ENCODE measurements around the gene ZIC2.
A peak's percentile ranks its signal among the peaks of the same experiment; 100 is the strongest.
"Not testable (repeated sequence)": the region's sequence is repeated elsewhere in the genome, so short reads cannot be mapped to it uniquely, and the experiment has no call there.

ZIC2 gene

DNA sequence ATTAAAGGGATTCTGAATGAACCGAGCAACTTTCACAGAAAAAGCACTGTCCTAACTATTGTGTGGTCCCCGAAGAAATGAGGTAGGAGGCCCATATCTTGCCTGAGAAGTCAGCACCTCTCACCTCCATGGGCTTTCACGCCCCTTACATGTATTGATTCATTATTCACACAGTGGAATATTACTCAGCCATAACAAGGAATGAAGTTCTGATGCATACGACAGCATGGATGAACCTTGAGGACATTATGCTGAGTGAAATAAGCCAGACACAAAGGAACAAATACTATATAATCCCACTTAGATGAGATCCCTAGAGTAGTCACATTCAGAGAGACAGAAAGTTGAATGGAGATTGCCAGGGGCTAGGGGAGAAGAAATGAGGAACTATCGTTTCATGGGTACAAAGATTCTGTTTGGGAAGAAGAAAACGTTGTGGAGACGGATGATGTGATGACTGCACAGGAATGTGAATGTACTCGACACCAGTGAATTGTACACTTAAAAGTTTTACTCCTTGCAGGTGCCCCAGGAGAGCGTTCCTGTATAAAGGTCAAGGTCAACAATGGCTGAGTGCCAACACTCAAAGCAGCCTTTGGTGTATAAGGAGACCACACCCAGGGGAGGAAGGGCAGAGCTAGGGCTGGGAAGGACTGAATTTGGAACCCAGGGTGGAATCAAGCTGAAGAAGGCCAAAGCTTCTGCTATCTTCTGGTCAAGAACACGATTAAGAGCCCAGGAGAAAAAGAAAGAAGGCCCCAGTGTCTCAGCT, 32.5 kb upstream of the ZIC2 start:
- H3K36me3 ChIP-seq (ENCODE audit: control insufficient read depth in 2 of 2, insufficient read depth in 2 of 2, low read length in 2 of 2), result no peaks in the 10 kb centered on the region
- no peak overlapping the region for H3K9ac ChIP-seq (ENCODE audit: low read depth in 1 of 2, low read length in 2 of 2)
- peaks cover 23 to 46% of the 10 kb centered on the region in 2 donors for H3K27me3 ChIP-seq (ENCODE audit: control insufficient read depth in 2 of 2, insufficient read depth in 2 of 2, low read length in 2 of 2)
- no peaks in the 10 kb centered on the region for H3K9me3 ChIP-seq (ENCODE audit: control insufficient read depth in 2 of 2, low read length in 2 of 2)
- H3K27ac ChIP-seq (ENCODE audit: low read depth in 2 of 2, low read length in 2 of 2), result no peak overlapping the region
- peaks cover 3 to 5% of the 10 kb centered on the region in 2 donors for H3K4me1 ChIP-seq (ENCODE audit: control insufficient read depth in 2 of 2, insufficient read depth in 2 of 2, low read length in 2 of 2)
- H3K4me3 ChIP-seq (ENCODE audit: low read length in 2 of 2), result no peak overlapping the region

DNA sequence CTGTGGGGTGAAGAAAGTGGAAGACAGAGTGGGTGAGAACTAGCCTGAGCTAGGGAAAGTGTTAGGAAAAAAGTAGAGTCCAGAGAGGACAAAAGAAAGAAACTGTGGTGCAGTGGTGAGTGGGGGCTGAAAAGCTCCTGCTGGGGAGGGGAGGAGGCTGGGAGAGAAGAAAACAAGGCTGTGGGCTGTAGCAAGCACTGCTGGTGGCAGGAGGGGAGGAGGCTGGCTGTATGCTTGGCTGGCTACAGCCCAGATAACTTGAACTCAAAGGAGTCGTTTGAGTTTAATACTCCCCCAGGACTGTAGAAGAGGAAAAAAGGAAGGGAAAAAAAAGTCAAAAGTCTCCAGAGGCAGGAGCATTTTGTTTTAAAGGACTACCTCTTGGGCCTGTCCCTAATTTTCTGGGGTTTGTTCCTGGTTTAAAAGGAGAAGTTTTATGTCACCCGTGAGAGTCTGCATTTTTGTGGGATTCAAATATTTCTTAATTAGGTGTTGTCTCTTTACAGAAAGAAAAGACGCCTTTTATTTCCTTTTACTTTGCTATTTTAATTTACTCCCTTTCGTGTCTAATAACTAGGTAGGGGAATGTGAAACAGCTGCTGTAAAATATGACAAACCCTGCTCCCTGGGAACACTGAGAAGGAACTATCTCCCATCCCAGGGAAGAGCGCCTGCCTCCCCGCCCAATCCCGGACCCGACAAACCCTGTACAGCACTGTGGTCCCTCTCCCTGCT, 31.7 kb upstream of the ZIC2 start:
- peaks cover 3 to 5% of the 10 kb centered on the region in 2 donors for H3K4me1 ChIP-seq (ENCODE audit: control insufficient read depth in 2 of 2, insufficient read depth in 2 of 2, low read length in 2 of 2)
- no peaks in the 10 kb centered on the region for H3K9me3 ChIP-seq (ENCODE audit: control insufficient read depth in 2 of 2, low read length in 2 of 2)
- no peak overlapping the region for H3K27ac ChIP-seq (ENCODE audit: low read depth in 2 of 2, low read length in 2 of 2)
- H3K27me3 ChIP-seq (ENCODE audit: control insufficient read depth in 2 of 2, insufficient read depth in 2 of 2, low read length in 2 of 2), result peaks cover 28 to 53% of the 10 kb centered on the region in 2 donors
- H3K9ac ChIP-seq (ENCODE audit: low read depth in 1 of 2, low read length in 2 of 2), result no peak overlapping the region
- no peaks in the 10 kb centered on the region for H3K36me3 ChIP-seq (ENCODE audit: control insufficient read depth in 2 of 2, insufficient read depth in 2 of 2, low read length in 2 of 2)
- no peak overlapping the region for H3K4me3 ChIP-seq (ENCODE audit: low read length in 2 of 2)

DNA sequence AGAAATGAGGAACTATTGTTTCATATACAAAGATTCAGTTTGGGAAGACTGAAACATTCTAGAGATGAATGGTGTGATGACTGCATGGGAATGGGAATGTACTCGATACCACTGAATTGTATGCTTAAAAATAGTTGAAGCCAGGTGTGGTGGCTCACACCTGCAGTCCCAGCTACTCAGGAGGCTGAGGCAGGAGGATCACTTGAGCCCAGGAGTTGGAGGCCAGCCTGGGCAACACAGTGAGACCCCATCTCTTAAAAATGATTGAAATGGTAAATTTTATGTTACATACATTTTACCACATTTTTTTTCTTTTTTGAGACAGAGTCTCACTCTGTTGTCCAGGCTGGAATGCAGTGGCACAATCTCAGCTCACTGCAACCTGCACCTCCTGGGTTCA, 29.9 kb upstream of the ZIC2 start:
- not testable (repeated sequence) for H3K4me3 ChIP-seq (ENCODE audit: low read length in 2 of 2); H3K27ac ChIP-seq (ENCODE audit: low read depth in 2 of 2, low read length in 2 of 2); H3K9me3 ChIP-seq (ENCODE audit: control insufficient read depth in 2 of 2, low read length in 2 of 2); H3K36me3 ChIP-seq (ENCODE audit: control insufficient read depth in 2 of 2, insufficient read depth in 2 of 2, low read length in 2 of 2); H3K9ac ChIP-seq (ENCODE audit: low read depth in 1 of 2, low read length in 2 of 2)
- H3K4me1 ChIP-seq (ENCODE audit: control insufficient read depth in 2 of 2, insufficient read depth in 2 of 2, low read length in 2 of 2), result peaks cover 11 to 13% of the 10 kb centered on the region in 2 donors
- H3K27me3 ChIP-seq (ENCODE audit: control insufficient read depth in 2 of 2, insufficient read depth in 2 of 2, low read length in 2 of 2), result peaks cover 47 to 71% of the 10 kb centered on the region in 2 donors

DNA sequence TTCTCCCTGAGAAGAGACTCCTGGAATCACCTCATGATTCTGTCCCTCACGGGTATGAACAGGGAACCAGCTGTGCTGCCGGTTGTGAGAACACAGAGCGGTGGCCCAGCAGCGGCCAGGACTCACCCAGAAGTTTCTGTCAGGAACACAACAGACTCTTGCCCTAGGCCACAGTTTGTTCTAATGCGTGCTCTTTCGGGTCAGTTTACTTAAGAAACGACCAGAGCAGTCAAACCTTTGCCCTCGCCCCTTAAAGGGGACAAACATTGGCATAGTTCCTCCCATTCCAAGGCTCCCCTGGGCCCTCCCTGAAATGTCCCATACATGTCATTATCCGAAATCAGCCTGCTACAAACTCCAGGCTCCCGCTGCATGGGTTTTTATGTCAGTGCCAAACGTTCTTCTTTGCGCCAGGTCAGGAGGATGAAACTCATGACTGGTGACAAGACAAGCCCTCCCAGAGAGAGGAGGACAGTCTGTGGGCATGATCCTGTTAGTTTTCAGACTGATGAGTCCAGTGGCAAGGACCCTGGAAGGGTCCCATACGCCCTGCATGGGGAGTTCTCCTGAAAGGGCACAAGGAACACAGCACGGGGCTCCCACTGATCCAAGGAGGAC, 28.3 kb upstream of the ZIC2 start:
- Histone ChIP-seq H3K9ac (ENCODE audit: low read depth in 1 of 2, low read length in 2 of 2) (no peak overlapping the region), H3K27me3 (ENCODE audit: control insufficient read depth in 2 of 2, insufficient read depth in 2 of 2, low read length in 2 of 2) (peaks cover 61 to 77% of the 10 kb centered on the region in 2 donors), H3K9me3 (ENCODE audit: control insufficient read depth in 2 of 2, low read length in 2 of 2) (no peaks in the 10 kb centered on the region), H3K36me3 (ENCODE audit: control insufficient read depth in 2 of 2, insufficient read depth in 2 of 2, low read length in 2 of 2) (no peaks in the 10 kb centered on the region), H3K4me1 (ENCODE audit: control insufficient read depth in 2 of 2, insufficient read depth in 2 of 2, low read length in 2 of 2) (peaks cover 11 to 17% of the 10 kb centered on the region in 2 donors), H3K27ac (ENCODE audit: low read depth in 2 of 2, low read length in 2 of 2) (no peak overlapping the region), H3K4me3 (ENCODE audit: low read length in 2 of 2) (no peak overlapping the region)

DNA sequence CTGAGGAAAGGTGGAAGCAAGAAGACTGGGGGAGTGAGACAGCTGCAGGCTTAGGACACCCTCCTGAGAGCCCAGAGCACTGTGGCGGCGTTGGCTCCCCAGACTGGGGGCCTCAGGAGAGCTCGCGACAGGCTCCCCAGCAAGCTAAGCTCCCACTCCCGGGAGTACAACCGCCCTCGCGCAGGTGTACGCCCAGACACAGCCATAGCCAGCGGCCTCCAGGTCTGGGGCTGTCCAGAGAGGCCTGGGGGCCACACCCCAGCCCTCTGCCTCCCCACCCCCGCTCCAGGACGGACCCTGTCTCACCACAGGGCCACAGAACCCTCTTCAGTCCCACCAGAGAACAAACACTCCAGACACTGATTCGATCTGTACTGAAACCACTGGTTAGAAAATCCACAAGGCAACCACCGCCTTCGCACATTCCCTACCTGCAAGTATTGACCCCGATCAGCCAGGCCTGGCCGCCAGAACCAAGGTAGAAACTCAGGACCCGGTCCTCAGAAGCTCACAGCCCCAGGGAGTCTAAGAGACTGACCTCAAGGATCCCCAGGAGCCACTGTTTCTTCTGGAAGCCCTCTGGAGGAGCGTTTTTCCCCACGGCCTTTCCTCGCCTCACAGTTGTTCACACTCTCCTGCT, 26.4 kb upstream of the ZIC2 start:
- Histone ChIP-seq H3K9me3 (ENCODE audit: control insufficient read depth in 2 of 2, low read length in 2 of 2) (no peaks in the 10 kb centered on the region), H3K27me3 (ENCODE audit: control insufficient read depth in 2 of 2, insufficient read depth in 2 of 2, low read length in 2 of 2) (peaks cover 73 to 89% of the 10 kb centered on the region in 2 donors), H3K9ac (ENCODE audit: low read depth in 1 of 2, low read length in 2 of 2) (no peak overlapping the region), H3K4me1 (ENCODE audit: control insufficient read depth in 2 of 2, insufficient read depth in 2 of 2, low read length in 2 of 2) (peaks cover 7 to 17% of the 10 kb centered on the region in 2 donors), H3K27ac (ENCODE audit: low read depth in 2 of 2, low read length in 2 of 2) (no peak overlapping the region), H3K36me3 (ENCODE audit: control insufficient read depth in 2 of 2, insufficient read depth in 2 of 2, low read length in 2 of 2) (no peaks in the 10 kb centered on the region), H3K4me3 (ENCODE audit: low read length in 2 of 2) (no peak overlapping the region)

DNA sequence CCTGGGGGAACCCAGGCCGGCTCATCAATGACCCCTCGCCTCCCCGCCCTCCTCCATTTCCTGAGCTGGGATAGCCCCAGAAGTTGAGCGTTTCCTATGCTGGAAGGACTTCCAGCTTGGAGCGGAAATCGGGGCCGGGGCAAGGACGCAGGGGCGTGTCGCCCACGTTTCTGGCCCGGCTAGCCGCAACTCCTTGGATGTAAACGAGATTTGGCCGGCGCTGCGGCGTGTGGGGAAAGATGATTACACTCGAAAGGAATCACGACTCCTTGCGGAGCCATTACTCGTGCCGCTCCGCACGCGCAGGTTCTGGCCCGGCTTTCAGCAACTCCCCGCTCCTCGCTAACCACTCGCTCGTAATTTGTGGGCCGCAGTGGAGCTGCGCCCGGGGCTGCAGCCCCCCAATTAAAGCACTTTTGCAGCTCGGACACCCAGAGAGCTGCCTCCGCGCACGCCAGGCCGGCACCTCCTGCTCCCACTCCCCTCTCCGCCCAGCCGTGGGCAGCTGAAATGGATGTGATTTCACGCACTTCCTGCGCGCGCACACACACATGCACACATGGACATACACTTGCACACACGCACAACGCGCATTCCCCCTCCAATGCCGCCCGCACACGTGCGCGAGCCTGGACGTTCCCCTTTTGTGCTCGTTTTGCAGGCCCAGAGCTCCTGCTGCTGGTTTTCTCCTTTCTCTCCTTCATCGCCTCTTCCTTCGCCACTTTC, 25.7 kb upstream of the ZIC2 start:
- H3K9ac ChIP-seq (ENCODE audit: low read depth in 1 of 2, low read length in 2 of 2), result no peak overlapping the region

DNA sequence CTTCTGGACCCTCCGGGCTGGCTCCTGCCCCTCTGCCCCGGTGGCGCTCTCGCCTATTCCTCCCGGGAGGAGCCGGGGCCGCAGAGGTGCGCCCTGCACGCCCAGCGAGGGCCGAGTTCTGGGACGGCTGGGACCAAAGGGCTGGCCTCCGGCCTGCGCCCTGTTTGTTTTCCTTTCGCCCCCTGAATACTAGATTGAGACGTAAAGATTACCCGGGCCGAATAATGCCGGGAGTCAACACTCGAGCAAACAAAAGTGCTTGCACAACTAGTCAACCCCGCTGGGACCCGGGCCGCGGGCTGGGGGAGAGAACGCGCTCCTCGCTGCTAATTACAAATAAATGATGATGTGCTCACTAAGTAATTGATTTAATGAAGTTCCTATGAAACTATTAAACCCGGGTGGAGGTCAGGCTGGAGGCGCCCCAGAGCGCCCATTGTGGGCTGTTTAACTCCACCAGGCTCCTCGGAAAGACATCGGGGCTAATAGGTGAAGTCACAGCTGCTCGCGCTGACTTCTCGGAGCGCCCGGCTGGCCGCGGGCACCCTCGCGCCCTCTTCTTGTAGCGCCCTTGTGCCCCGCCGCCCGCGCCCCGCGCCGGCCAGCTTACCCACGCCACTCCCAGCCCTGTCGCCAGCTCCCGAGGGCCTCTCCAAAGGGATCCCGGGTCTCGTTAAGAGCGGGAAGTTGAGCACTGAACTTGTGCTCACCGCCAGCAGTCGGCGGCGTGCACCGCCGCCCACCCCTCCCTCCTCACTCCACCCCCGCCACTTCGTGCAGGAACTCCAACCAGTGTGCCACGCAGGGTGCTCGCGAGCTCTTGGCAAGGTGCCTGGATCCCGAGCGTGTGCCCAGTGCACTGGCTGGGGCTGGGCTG, 24.9 kb upstream of the ZIC2 start:
- peaks cover 7 to 17% of the 10 kb centered on the region in 2 donors for H3K4me1 ChIP-seq (ENCODE audit: control insufficient read depth in 2 of 2, insufficient read depth in 2 of 2, low read length in 2 of 2)
- no peaks in the 10 kb centered on the region for H3K36me3 ChIP-seq (ENCODE audit: control insufficient read depth in 2 of 2, insufficient read depth in 2 of 2, low read length in 2 of 2)
- no peak overlapping the region for H3K27ac ChIP-seq (ENCODE audit: low read depth in 2 of 2, low read length in 2 of 2)
- no peaks in the 10 kb centered on the region for H3K9me3 ChIP-seq (ENCODE audit: control insufficient read depth in 2 of 2, low read length in 2 of 2)
- no peak overlapping the region for H3K4me3 ChIP-seq (ENCODE audit: low read length in 2 of 2)
- H3K9ac ChIP-seq (ENCODE audit: low read depth in 1 of 2, low read length in 2 of 2), result no peak overlapping the region
- H3K27me3 ChIP-seq (ENCODE audit: control insufficient read depth in 2 of 2, insufficient read depth in 2 of 2, low read length in 2 of 2), result peaks cover 80 to 86% of the 10 kb centered on the region in 2 donors

More for the DNA sequence above, 25.7 kb upstream of the ZIC2 start:
- H3K4me1 ChIP-seq (ENCODE audit: control insufficient read depth in 2 of 2, insufficient read depth in 2 of 2, low read length in 2 of 2), result peaks cover 7 to 17% of the 10 kb centered on the region in 2 donors
- no peaks in the 10 kb centered on the region for H3K36me3 ChIP-seq (ENCODE audit: control insufficient read depth in 2 of 2, insufficient read depth in 2 of 2, low read length in 2 of 2)
- peaks cover 76 to 86% of the 10 kb centered on the region in 2 donors for H3K27me3 ChIP-seq (ENCODE audit: control insufficient read depth in 2 of 2, insufficient read depth in 2 of 2, low read length in 2 of 2)
- no peaks in the 10 kb centered on the region for H3K9me3 ChIP-seq (ENCODE audit: control insufficient read depth in 2 of 2, low read length in 2 of 2)
- no peak overlapping the region for H3K27ac ChIP-seq (ENCODE audit: low read depth in 2 of 2, low read length in 2 of 2)
- H3K4me3 ChIP-seq (ENCODE audit: low read length in 2 of 2), result peak overlapping the region; percentile 6 to 22

DNA sequence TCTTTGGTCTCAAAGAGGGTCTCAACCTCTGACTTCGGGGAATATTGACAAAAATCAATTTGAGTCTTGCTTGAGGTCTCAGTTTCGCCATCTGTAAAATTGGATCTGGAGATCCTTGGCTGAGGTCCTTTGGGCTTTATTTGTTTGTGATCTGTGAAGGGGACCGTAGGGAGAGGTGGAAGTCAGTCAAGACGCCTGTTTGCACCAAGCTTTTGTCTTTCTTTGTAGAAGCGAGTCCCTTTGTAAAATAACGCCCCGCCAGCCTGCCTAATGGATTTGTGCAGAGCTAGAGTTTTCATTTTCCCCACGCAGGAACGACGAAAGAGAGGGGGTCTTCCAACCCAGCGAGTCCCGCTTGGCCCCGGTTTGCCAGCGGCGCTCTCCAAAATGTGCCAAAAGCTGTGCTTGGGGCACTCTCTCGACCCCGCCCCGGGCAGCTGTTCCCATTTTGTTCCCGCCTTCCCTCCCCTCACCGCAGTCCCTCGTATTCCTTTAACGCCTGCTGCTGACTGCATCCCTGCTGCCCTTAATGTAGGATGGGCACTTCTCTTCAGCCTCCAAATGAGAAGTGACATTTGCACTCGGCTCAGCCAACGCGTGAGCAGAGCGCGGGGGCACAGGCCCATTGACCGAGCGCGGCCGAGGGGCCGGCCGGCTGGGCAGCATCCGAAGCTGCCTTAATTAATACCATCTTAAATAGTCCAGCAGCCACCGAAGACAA, 23.0 kb upstream of the ZIC2 start:
- Histone ChIP-seq H3K4me1 (ENCODE audit: control insufficient read depth in 2 of 2, insufficient read depth in 2 of 2, low read length in 2 of 2) (peaks cover 7 to 17% of the 10 kb centered on the region in 2 donors), H3K27ac (ENCODE audit: low read depth in 2 of 2, low read length in 2 of 2) (no peak overlapping the region), H3K36me3 (ENCODE audit: control insufficient read depth in 2 of 2, insufficient read depth in 2 of 2, low read length in 2 of 2) (no peaks in the 10 kb centered on the region), H3K4me3 (ENCODE audit: low read length in 2 of 2) (no peak overlapping the region), H3K27me3 (ENCODE audit: control insufficient read depth in 2 of 2, insufficient read depth in 2 of 2, low read length in 2 of 2) (peaks cover 83 to 95% of the 10 kb centered on the region in 2 donors), H3K9ac (ENCODE audit: low read depth in 1 of 2, low read length in 2 of 2) (no peak overlapping the region), H3K9me3 (ENCODE audit: control insufficient read depth in 2 of 2, low read length in 2 of 2) (no peaks in the 10 kb centered on the region)

Measured in mucosa of rectum (tissue), 2 donors.